D721Med (cell line): ENCODE measurements around the gene CLDN20.
"Not testable (repeated sequence)": the region's sequence is repeated elsewhere in the genome, so short reads cannot be mapped to it uniquely, and the experiment has no call there.

Source experiments
- DNase-seq: peaks from one replicate; pipeline ENCODE4 v3.0.0; 2011; ENCODE audit warnings: low spot score; ENCODE audit not compliant: insufficient read length
- FAIRE-seq: peaks from 2 replicates; lab custom pipeline; 2011; peaks lifted over from hg19 to GRCh38; lab: Jason Lieb, UNC
- CTCF ChIP-seq: IDR thresholded peaks from 2 replicates; pipeline ENCODE4 v1.5.1; 2012; ENCODE audit warnings: mild to moderate bottlenecking, control low read depth; ENCODE audit not compliant: insufficient read depth; ENCODE audit errors: missing control alignments

The CLDN20 gene

GRCh38 chr6:155268088-155268867 lies 4.5 kb downstream of the CLDN20 start:
- not testable (repeated sequence) for DNase-seq
- peak; percentile 35 for TF ChIP-seq CTCF
- FAIRE-seq, result peak; percentile 93

GRCh38 chr6:155269765-155270164 lies 6.0 kb downstream of the CLDN20 start:
- FAIRE-seq, result no peak
- no peak for DNase-seq
- no peak for TF ChIP-seq CTCF

- FAIRE-seq, result peak; percentile 85
- DNase-seq, result no peak
- no peak for TF ChIP-seq CTCF
These were observed 6.8 kb downstream of the CLDN20 start for GRCh38 chr6:155270561-155271091.

GRCh38 chr6:155271145-155271544 lies 7.3 kb downstream of the CLDN20 start:
- FAIRE-seq (peak; percentile 77), DNase-seq (no peak)
- no peak for TF ChIP-seq CTCF

GRCh38 chr6:155272353-155273232 lies 8.8 kb downstream of the CLDN20 start:
- DNase-seq (no peak), FAIRE-seq (peak; percentile 90)
- no peak for TF ChIP-seq CTCF

GRCh38 chr6:155273431-155273830 lies 9.6 kb downstream of the CLDN20 start:
- DNase-seq (no peak), FAIRE-seq (peak; percentile 16)
- no peak for TF ChIP-seq CTCF
